Eye (tissue), 1 donor: ENCODE results near the gene RAB4B.
A peak's percentile ranks its signal among the peaks of the same experiment; 100 is the strongest.
"Not testable (repeated sequence)": the region's sequence is repeated elsewhere in the genome, so short reads cannot be mapped to it uniquely, and the experiment has no call there.

Source experiments
- DNase-seq: peaks from one replicate; pipeline ENCODE4 v3.0.0-alpha.2; 2015

The RAB4B gene

DNA sequence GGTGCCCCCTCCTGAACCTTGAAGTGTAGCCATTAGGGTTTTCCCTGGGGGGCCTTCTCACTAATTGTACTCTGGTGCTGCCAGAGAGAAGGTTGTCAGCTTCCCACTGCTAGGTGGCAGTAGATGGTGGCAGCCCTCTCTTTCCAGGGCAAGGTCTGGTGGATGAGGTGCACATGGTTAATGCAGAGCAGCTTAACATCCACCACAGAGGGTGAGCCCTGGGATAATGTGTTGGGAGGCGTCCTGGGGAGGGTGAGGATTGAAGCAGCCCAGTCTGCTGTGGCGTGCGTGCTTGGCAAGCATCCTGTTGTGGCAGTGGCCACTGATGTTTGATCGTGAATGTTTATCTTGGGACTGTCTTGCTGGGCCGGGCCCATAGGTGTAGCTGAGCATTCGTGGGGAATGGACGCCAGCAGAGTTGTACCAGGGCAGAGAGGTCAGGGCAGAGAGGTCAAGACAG lies 26.8 kb downstream of the RAB4B start:
- peak; percentile 17 for DNase-seq

DNA sequence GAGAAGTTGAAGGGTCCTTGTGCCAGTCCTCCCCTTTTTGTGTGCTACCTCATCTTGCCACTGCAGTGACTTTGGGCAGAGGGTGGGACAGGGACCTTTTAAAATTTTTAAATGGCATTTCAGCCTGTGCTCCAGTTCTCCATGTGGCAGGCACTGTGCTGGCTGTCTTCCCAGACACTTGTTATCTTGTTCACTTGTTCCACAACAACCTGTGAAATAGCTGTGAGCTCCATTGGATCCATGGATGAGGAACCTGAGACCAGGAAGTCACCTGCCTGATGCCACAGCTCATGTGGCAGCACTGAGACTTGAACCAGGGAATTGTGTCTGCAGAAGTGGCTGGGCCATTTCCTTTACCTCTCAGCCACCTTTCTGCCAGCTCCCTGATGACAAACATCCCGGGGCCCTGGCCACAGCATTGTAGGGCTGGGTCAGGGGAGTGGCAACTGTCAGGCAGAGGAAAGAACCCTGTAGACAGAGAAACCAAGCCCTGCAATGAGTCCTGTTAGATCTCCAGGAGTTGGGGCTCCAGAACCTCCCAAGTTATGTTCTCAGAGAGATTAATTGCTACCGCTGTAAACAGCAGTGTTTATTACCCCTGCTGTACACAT lies 27.3 kb downstream of the RAB4B start:
- DNase-seq, result no peak

DNA sequence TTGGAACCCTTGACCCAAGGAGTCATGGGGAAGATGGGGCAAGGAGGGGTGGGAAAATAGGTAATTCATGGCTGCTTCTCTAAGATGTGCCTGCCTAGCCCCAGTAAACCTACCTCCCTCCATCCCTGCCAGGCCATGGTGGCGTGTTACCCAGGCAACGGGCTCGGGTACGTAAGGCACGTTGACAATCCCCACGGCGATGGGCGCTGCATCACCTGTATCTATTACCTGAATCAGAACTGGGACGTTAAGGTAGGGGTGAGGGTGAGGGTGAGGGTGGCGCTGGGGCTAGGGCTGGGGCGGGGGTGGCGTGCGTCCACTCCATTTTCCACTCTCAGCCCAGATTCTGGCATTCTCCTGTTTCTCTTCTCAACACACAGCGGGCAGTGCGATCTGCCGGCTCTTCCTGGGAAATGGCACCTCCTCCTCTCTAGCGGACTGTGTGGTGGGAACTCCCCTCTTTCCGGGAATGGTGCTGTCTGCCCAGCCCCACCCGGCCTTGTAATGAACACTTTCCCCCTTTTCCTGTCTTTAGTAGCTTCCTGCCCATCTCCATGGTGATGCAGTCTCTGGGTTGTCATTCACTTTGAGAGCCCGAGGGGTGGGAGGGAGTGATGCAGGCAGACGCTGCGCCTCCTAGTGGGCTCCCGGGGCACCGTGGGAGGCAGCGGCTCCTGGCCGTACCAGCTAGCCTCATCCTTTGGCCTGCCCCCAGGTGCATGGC lies 28.5 kb downstream of the RAB4B start:
- peak; percentile 97 for DNase-seq

DNA sequence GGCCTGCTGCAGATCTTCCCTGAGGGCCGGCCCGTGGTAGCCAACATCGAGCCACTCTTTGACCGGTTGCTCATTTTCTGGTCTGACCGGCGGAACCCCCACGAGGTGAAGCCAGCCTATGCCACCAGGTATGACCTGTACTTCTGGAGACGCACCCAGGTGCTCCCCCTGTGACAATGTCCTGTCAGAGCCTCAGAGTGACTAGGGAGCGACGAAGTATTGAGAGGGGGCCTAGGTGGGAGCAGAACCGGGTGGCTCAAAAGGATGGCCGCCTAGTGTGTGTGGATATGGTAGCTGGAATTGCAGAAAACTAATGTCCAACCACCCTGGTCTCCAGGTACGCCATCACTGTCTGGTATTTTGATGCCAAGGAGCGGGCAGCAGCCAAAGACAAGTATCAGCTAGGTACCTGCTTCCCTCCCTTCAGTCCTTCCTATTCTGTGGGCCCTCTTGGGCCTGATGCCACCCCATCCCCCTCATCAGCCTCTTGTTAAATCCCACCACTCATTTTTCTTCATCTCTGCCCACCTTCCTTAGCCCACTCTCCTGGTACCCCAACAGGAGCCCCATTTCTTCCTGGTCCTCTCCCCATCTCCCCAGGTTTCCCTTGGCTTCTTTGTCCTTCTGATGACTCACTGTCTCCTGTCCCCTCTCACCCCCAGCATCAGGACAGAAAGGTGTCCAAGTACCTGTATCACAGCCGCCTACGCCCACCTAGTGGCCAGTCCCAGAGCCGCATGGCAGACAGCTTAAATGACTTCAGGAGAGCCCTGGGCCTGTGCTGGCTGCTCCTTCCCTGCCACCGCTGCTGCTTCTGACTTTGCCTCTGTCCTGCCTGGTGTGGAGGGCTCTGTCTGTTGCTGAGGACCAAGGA lies 29.3 kb downstream of the RAB4B start:
- peak; percentile 15 for DNase-seq

DNA sequence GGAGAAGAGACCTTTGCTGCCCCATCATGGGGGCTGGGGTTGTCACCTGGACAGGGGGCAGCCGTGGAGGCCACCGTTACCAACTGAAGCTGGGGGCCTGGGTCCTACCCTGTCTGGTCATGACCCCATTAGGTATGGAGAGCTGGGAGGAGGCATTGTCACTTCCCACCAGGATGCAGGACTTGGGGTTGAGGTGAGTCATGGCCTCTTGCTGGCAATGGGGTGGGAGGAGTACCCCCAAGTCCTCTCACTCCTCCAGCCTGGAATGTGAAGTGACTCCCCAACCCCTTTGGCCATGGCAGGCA lies 29.9 kb downstream of the RAB4B start:
- no peak for DNase-seq

DNA sequence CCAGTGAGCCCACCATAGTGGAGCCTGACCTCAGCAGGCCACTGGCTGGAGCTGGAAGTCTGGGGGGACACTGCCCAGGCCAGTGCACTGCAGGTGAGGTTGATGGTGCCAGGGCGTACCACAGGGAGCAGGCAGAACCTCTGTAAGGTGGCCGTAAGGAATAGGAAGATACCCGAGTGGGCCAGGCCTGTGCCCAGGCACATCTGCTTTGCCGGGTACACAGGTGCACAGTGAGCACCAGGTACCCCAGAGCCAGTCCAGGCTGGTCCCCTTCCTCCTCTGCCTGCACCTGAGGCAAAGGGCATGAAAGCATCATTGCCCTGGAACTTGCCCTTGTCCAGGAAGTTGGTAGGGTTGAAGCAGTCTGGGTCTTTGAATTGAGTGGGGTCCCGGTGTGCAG lies 30.4 kb downstream of the RAB4B start:
- no peak for DNase-seq

DNA sequence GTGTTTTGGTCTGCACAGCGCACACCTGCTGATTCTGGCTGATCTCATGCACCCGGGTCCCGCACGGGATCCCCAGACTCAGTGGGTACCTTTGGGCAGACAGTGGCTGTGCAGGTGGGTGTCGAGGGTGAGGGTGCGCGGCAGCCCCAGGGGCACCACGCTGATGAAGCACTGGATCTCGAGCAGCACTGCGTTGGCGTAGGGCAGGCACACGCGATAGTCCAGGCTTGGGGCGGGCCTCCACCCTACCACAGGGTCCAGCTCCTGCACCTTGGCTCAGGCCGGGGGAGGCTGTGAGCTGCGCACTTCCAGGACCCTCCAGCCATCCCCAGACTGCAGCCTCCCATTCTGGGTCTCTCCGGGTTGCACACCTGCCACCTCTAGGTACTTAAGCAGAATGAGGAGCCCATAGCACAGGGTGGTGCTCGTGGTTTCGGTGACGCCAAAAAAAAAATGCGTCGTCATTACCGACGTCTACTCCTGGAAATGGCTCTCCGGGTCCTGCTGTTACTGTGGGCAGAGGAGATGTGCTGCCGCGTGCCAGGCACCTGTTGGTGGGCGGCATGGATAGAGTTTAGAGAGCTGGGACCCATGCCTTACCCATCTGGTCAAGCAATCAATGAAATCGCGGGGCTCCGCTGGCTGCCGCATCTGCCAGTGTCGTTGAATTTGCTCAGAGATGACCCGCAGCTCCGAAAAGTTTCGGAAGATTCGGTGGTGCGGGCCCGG lies 31.5 kb downstream of the RAB4B start:
- DNase-seq, result no peak

DNA sequence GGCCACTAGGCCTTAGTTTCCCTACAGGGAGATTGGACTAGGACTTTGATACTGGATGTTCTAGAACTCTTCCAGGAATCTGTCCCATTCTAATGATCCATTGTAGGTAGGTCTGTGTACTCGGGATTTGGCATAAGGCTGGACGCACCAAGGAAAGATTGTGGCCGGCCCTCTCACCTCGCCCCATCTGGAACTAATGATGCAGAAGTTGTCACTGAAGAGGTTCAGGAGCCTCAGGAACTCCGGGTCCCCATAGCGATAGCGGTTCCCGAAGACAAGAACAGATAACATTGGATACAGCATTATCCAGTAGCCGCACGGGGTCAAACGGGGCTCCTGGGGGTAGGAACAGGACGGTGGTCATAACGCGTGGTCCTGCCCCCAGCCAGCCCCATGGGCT lies 32.1 kb downstream of the RAB4B start:
- DNase-seq, result peak; percentile 36

DNA sequence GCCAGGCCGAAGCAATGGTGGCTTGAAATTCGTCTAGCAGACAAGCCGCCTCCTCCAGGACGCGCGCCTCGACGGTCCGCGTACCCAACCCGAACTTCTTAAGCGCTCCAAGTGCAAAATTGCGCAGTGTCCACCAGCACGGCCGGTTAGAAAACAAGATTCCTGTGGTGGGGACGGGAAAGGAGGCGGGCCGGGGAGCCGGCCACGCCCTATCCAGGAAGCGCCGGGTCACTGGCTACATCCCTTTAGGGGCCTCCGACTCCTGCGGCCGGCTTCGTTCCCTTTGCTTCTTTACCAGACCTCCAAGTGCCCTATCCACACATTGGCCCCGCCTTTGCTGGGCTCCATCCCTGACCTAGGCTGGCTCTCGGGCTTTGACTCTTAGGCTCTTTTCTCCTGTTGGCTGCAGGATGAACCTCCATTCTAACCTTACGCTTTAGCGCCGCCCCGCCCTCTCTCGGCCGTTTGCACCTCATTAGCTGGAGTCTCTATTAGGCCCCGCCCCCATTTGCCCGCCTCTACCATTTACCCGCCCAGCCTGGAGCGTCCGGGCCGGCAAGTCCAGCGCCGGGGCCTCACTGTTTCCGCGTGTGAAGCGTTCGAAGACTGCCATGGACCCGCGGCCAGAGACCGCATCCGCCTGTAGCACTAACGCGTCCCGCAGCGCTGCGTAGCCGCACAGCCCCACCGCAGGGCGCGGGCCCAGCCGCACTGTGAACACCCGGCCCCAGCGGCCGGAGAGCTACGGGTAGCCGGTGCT lies 32.8 kb downstream of the RAB4B start:
- peak; percentile 90 for DNase-seq

DNA sequence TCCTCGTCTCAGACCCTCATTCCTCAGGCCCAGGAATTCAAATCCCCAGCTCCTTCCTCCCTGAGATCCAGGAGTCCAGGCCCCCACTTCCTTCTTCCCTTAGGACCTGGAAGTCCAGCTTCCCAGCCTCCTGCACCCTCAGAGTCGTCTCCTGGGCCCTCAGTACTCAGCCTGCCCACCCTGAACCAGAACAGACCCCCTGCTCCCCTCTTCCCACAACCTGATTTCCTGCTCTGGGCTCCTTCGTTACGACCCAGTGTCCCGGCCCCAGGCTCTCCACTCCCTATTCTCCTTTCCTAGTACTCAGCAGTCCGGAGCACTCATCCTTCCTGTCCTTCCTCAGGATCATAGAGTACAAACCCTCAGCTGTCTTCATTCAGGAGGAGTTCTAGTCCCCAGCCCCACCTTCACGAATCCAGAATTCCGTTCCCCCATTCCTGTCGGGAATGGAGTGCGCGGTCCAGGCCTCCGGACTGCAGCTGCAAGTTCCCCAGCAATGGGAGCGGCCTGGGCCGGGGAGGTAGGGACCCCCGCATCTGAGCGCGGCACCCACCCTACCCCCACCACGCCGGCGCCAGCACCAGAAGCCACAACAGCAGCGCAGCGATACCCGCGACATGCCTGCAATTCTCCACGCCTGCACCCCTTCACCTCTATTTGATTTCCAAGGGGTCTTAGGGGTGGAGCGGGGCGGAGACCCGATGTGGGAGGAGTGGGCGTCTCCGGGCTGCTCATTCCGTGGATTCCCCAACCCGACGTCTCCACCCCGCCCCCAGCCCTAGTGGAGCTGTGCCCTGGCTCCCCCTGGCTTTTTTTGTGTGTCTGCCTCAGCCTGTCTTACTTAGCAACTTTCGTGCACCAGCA lies 33.7 kb downstream of the RAB4B start:
- peak; percentile 65 for DNase-seq

DNA sequence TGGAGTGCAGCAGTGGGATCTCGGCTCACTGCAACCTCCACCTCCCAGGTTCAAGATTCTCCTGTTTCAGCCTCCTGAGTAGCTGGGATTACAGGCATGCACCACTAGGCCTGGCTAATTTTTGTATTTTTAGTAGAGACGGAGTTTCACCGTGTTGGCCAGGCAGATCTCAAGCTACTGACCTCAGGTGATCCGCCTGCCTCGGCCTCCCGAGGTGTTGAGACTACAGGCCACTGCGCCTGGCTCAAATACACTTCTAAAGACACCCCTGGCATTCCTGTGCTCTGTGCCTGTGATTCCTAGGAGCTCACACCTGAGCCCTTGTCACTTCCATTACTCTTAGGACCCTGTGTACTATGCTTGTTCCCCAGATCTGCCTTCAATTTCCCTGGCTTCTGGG lies 34.5 kb downstream of the RAB4B start:
- peak; percentile 4 for DNase-seq

DNA sequence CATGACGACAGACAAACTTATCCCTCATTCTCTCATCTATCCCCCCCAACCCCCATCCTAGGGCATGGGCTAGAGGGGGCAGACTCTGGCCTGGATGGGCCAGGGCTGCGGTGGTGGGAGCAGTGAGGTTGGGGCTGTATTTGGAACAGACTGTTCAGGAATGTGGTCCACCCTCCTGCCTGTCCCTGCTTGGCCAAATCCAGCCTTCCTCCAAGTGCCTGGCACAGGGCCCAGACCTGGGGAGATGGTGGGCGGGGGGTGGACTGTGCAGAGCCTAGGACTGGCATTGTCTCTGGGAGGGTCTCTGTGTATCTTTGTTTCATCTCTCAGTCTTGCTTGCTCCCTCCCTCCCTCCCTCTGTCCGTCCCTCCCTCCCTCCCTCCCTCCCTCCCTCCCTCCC lies 35.1 kb downstream of the RAB4B start:
- peak; percentile 19 for DNase-seq

DNA sequence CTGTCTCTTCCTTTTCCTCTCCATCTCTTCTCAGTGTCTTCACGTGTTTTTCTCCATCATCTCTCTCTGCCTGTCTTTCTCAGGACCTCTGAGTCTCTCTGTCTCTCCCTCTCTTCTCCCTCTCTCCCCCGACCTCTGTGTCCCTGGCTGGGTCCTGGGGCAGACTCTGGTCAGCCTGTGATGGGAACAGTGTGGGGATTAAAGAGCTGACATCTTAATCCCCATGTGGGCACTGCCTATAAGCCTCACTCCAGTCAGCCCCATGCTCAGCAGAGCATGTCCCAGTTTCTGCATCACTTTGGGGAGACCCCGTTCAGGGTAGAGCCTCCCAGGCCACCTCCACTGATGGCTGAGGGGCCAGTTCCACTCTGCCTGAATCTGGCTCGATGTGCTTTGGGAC lies 37.2 kb downstream of the RAB4B start:
- DNase-seq, result no peak

DNA sequence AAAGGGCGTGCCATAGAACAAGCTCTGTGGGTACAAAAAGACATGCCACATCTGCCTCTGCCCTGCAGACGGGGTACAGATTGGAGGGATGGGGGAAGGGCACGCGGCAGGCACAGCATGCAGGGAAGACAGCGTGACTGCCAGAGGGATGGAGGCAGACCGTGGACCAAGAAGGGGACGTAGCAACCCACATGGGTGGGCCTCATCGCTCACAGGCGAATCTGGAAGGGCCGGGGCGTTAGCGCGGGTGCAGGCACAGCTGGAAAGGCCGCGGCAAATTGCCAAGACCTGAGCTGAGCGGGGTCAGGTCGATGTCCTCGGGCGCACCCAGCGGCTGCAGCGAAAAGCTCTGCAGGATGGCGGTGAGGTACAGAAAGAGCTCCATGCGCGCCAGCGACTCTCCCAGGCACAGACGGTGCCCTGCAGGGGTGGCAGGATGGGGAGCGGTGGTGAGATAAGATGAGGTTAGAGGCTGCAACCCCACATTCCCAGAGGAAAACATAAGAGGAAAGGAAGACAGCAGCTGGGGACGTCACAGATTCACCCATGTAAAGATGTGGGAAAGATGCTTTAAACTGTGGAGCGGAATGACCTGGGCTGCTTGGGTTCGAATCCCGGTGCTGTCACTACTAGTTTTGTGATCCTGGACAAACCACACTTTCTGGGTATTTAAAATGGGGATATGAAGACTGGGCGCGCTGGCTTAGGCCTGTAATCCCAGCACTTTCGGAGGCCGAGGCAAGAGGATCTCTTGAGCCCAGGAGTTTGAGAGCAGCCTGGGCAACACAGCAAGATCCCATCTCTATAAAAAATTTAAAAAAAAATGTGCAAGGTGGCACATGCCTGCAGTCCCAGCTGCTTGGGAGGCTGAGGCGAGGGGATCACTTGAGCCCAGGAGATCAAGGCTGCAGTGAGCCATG lies 40.7 kb downstream of the RAB4B start:
- peak; percentile 74 for DNase-seq

DNA sequence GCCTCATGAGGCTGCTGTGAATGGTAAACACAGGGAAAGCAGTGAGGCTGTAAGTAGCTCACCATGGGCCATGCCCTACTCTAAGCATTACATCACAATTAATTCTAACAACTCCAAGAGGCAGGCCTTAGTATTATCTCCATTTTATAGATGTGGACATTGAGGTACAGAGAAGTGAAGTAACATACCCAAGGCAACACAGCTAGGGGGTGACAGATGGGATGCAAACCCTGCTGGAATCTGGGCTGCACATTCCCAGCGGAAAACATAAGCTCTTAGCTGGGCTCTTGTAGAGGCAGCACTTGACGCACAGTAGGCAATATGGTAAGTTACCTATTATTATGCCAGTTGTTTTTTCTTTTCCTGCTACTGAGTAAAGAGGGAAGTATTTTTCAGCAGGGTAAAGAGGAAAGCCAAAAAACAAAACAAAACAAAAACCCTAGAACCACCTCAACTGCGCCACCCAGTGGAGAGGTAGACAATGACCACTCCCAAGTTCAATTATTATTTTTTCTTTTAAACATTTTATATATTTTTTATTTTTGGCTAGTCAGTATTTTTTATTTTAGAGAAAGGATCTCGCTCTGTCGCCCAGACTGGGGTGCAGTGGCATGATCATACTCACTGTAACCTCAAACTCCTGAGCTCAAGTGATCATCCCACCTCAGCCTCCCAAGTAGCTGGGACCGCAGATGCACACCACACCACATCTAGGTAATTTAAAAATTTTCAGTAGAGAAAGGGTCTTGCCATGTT lies 41.6 kb downstream of the RAB4B start:
- peak; percentile 67 for DNase-seq

DNA sequence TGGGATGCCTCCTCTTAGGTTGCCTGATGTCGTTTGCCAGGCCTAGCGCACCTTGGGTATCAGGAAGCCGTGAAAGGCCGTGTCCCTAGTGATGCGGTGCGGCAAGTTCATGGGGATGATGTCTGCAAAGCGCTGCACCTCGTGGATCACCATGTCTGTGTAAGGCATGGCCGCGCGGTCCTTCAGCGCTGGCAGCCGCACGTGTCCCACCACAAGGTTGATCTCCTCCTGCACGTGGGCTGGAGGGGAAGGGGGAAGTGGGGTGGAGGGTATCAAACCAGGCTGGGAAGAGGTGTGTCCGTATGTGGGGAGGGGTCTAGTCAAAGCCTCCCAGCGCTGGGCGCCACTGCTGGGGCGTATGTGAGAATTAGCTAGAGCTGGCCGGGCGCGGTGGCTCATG lies 44.1 kb downstream of the RAB4B start:
- DNase-seq, result no peak

DNA sequence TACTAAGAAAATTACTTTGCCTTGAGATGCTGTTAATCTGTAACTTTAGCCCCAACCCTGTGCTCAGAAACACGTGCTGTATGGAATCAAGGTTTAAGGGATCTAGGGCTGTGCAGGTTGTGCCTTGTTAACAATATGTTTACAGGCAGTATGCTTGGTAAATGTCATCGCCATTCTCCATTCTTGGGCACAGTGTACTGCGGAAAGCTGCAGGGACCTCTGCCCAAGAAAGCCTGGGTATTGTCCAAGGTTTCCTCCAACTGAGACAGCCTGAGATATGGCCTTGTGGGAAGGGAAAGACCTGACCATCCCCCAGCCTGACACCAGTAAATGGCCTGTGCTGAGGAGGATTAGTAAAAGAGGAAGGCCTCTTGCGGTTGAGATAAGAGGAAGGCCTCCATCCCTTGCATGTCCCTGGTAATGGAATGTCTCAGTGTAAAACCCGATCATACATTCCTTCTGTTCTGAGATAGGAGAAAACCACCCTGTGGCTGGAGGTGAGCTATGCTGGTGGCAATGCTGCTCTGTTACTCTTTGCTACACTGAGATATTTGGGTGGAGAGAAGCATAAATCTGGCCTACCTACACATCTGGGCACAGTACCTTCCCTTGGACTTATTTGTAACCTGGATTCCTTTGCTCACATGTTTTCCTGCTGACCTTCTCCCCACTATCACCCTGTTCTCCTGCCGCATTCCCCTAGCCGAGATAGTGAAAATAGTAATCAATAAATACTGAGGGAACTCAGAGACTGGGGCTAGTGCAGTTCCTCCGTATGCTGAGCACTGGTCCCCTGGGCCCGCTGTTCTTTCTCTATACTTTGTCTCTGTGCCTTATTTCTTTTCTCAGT lies 44.9 kb downstream of the RAB4B start:
- DNase-seq, result not testable (repeated sequence)

DNA sequence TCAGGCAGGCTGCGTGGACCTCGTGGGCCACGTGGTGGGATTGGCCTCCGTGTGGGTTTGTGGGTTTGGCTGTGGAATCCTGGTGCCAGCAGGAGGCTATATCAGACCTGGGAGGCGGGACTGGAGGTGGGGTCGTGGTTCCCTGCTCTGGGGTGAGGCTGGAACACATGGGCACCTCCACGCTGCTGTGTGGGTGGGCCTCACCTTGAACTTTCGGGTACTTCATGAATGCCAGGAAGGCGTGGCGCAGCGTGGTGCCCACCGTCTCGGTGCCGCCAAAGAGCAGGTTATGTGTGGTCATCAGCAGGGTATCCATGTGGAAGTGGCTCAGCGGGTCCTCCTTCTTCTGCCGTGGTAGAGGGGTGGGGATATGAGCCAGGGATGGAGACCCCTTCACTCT lies 46.9 kb downstream of the RAB4B start:
- DNase-seq, result not testable (repeated sequence)
